ENCODE measurements around the gene RTRAF.

Gene RTRAF

GRCh38 chr14:51989293-51990234, at the start of gene RTRAF:
Gene RTRAF (plus strand): TSS chr14:51989546. CDS start chr14:51989640, 94 bp downstream.
- H3K4me2 ChIP-seq, result peak within 1 kb of the TSS; percentile 74
- peak within 1 kb of the TSS; percentile 91 for H2AFZ ChIP-seq (ENCODE audit: low read depth)
- H3K4me3 ChIP-seq (IDR thresholded peaks at IDR 0.05; ENCODE audit: insufficient read depth, low read depth, low read length), result no peak within 1 kb of the TSS

GRCh38 chr14:51939755-51940301, 49.5 kb upstream of the RTRAF start:
- Histone ChIP-seq H2AFZ (ENCODE audit: low read depth) (no peak overlapping the region), H3K4me1 (ENCODE audit: low read depth, poor library complexity, severe bottlenecking) (no peaks in the 10 kb centered on the region), H3K4me2 (no peak overlapping the region), H3K27ac (no peak overlapping the region), H3K4me3 (IDR thresholded peaks at IDR 0.05; ENCODE audit: insufficient read depth, low read depth, low read length) (no peak overlapping the region), H4K20me1 (ENCODE audit: insufficient read depth) (no peaks in the 10 kb centered on the region), H3K27me3 (ENCODE audit: insufficient read depth, low read depth) (no peaks in the 10 kb centered on the region), H3K36me3 (ENCODE audit: insufficient read depth) (no peaks in the 10 kb centered on the region), H3K79me2 (ENCODE audit: insufficient read depth, low read depth) (no peaks in the 10 kb centered on the region), H3K9ac (no peak overlapping the region)
- TF ChIP-seq CTCF (conservative IDR thresholded peaks at IDR 0.05; ENCODE audit: low read depth, low read length), result no peak

More at GRCh38 chr14:51989293-51990234, at the start of gene RTRAF:
- TF ChIP-seq CTCF (conservative IDR thresholded peaks at IDR 0.05; ENCODE audit: low read depth, low read length), result no peak
- Histone ChIP-seq H3K4me1 (ENCODE audit: low read depth, poor library complexity, severe bottlenecking) (peaks cover 14% of the 10 kb centered on the region), H3K79me2 (ENCODE audit: insufficient read depth, low read depth) (peaks cover 18% of the 10 kb centered on the region; the same call in 1 of the 2 replicates), H4K20me1 (ENCODE audit: insufficient read depth) (no peaks in the 10 kb centered on the region), H3K27ac (peak within 1 kb of the TSS; percentile 60), H3K36me3 (ENCODE audit: insufficient read depth) (no peaks in the 10 kb centered on the region), H3K9ac (peak within 1 kb of the TSS; percentile 80), H3K27me3 (ENCODE audit: insufficient read depth, low read depth) (no peaks in the 10 kb centered on the region)

GRCh38 chr14:51942971-51943370, 46.4 kb upstream of the RTRAF start:
- Histone ChIP-seq H3K79me2 (ENCODE audit: insufficient read depth, low read depth) (no peaks in the 10 kb centered on the region), H2AFZ (ENCODE audit: low read depth) (no peak overlapping the region), H3K27ac (no peak overlapping the region), H3K9ac (no peak overlapping the region), H3K4me2 (no peak overlapping the region), H3K4me3 (IDR thresholded peaks at IDR 0.05; ENCODE audit: insufficient read depth, low read depth, low read length) (no peak overlapping the region), H3K4me1 (ENCODE audit: low read depth, poor library complexity, severe bottlenecking) (no peaks in the 10 kb centered on the region), H3K27me3 (ENCODE audit: insufficient read depth, low read depth) (no peaks in the 10 kb centered on the region), H4K20me1 (ENCODE audit: insufficient read depth) (no peaks in the 10 kb centered on the region), H3K36me3 (ENCODE audit: insufficient read depth) (no peaks in the 10 kb centered on the region)
- no peak for TF ChIP-seq CTCF (conservative IDR thresholded peaks at IDR 0.05; ENCODE audit: low read depth, low read length)

GRCh38 chr14:51950007-51950406, 39.3 kb upstream of the RTRAF start:
- no peaks in the 10 kb centered on the region for H3K36me3 ChIP-seq (ENCODE audit: insufficient read depth)
- no peak for TF ChIP-seq CTCF (conservative IDR thresholded peaks at IDR 0.05; ENCODE audit: low read depth, low read length)
- H3K9ac ChIP-seq, result no peak overlapping the region
- H4K20me1 ChIP-seq (ENCODE audit: insufficient read depth), result no peaks in the 10 kb centered on the region
- H3K27me3 ChIP-seq (ENCODE audit: insufficient read depth, low read depth), result no peaks in the 10 kb centered on the region
- H3K4me1 ChIP-seq (ENCODE audit: low read depth, poor library complexity, severe bottlenecking), result no peaks in the 10 kb centered on the region
- no peak overlapping the region for H3K4me2 ChIP-seq
- H3K79me2 ChIP-seq (ENCODE audit: insufficient read depth, low read depth), result no peaks in the 10 kb centered on the region
- H3K27ac ChIP-seq, result no peak overlapping the region
- H3K4me3 ChIP-seq (IDR thresholded peaks at IDR 0.05; ENCODE audit: insufficient read depth, low read depth, low read length), result no peak overlapping the region
- H2AFZ ChIP-seq (ENCODE audit: low read depth), result no peak overlapping the region

Data from KMS-11 (cell line).